Ovary (tissue), 3 donors: ENCODE data around the gene LAMC1.

Source experiments
- CTCF ChIP-seq, 3 donors: fragments of 450-650 bp in 2 of 3; fragments of 200-600 bp in 1 of 3; IDR thresholded peaks; one replicate each; pipeline versions ENCODE4 v1.5.1 to v1.8.0; 2016 to 2022; ENCODE audit warnings: antibody characterized with exemption in 3 of 3, mild to moderate bottlenecking in 1 of 3
- POLR2A ChIP-seq: fragments of 450-650 bp; IDR thresholded peaks from one replicate; pipeline ENCODE4 v1.6.1; 2017; ENCODE audit warnings: antibody characterized with exemption, mild to moderate bottlenecking, moderate library complexity
- donor health status: DM: no; HTN: no; CAD: no.

- no peak for TF ChIP-seq CTCF (IDR thresholded peaks at IDR 0.05)
- no peak for TF ChIP-seq POLR2A
Observed at GRCh38 chr1:183044893-183045649, 21.9 kb downstream of the LAMC1 start.
